SKM-1 (cell line): Measurements from ENCODE around the gene AK5.

ENCODE experiments used
- DNase-seq: peaks from one replicate; lab custom pipeline; 2025; ENCODE audit not compliant: unreplicated experiment; lab: John Stamatoyannopoulos, UW

AK5 gene

GRCh38 chr1:77348549-77348948 is 66.7 kb downstream of the AK5 start:
- no peak for DNase-seq

- no peak for DNase-seq
Observed at GRCh38 chr1:77349275-77349674, 67.5 kb downstream of the AK5 start.

- no peak for DNase-seq
Observed at GRCh38 chr1:77350012-77350770, 68.4 kb downstream of the AK5 start.

- no peak for DNase-seq
Observed at GRCh38 chr1:77354536-77354935, 72.7 kb downstream of the AK5 start.

- DNase-seq: no peak
Observed at GRCh38 chr1:77355010-77355409, 73.2 kb downstream of the AK5 start.

GRCh38 chr1:77356136-77356535 is 74.3 kb downstream of the AK5 start:
- DNase-seq: no peak

GRCh38 chr1:77360256-77360655 is 78.4 kb downstream of the AK5 start:
- DNase-seq: no peak

- no peak for DNase-seq
Observed at GRCh38 chr1:77361621-77362020, 79.8 kb downstream of the AK5 start.

GRCh38 chr1:77370161-77370560 is 88.3 kb downstream of the AK5 start:
- no peak for DNase-seq

- no peak for DNase-seq
Observed at GRCh38 chr1:77370583-77371306, 88.9 kb downstream of the AK5 start.

- DNase-seq: no peak
Observed at GRCh38 chr1:77371396-77371795, 89.6 kb downstream of the AK5 start.

GRCh38 chr1:77373702-77374101 is 91.9 kb downstream of the AK5 start:
- no peak for DNase-seq

GRCh38 chr1:77375541-77375940 is 93.7 kb downstream of the AK5 start:
- no peak for DNase-seq

- DNase-seq: no peak
Observed at GRCh38 chr1:77375990-77376389, 94.2 kb downstream of the AK5 start.

- no peak for DNase-seq
Observed at GRCh38 chr1:77378723-77379535, 97.1 kb downstream of the AK5 start.

- no peak for DNase-seq
Observed at GRCh38 chr1:77382366-77382765, 100.5 kb downstream of the AK5 start.

GRCh38 chr1:77383236-77383635 is 101.4 kb downstream of the AK5 start:
- DNase-seq: no peak

GRCh38 chr1:77385551-77385950 is 103.7 kb downstream of the AK5 start:
- no peak for DNase-seq

GRCh38 chr1:77386276-77386675 is 104.5 kb downstream of the AK5 start:
- no peak for DNase-seq

- DNase-seq: no peak
Observed at GRCh38 chr1:77387553-77387952, 105.7 kb downstream of the AK5 start.

GRCh38 chr1:77388661-77389060 is 106.8 kb downstream of the AK5 start:
- DNase-seq: no peak

GRCh38 chr1:77392486-77392885 is 110.7 kb downstream of the AK5 start:
- no peak for DNase-seq
